ENCODE results near the gene SGF29.
"Not testable (repeated sequence)": the region's sequence is repeated elsewhere in the genome, so short reads cannot be mapped to it uniquely, and the experiment has no call there.

SGF29 gene

DNA sequence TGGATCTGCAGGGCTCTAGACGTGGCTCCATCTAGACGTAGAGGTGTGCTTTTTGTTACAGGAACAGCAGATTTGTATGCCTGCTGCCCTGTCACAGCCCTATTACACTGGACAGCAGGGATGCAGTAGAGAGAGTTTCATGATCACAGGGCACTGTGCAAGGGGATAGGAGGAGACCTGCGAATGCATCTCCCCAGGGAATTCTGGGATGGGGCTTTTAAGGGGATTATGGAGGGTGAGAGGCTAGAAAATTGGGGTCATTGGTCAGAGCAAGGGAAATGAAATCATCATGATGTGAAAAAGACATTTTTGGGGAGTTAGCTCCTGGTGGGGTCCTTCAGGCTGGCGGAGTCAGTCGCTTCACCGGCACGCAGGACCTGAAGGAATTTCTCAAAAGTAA lies 11.1 kb upstream of the SGF29 start:
- Histone ChIP-seq H3K4me3 (ENCODE audit: low read depth in 1 of 2, low read length in 2 of 2) (no peak overlapping the region), H3K27ac (ENCODE audit: low read length) (no peak overlapping the region), H2AFZ (ENCODE audit: low read depth, low read length) (no peak overlapping the region), H3K9ac (ENCODE audit: low read depth, low read length) (no peak overlapping the region), H3K4me1 (ENCODE audit: insufficient read depth, low read length) (no peaks in the 10 kb centered on the region), H3K4me2 (ENCODE audit: insufficient read depth, low read length) (no peak overlapping the region), H3K79me2 (ENCODE audit: insufficient read depth, low read length) (no peaks in the 10 kb centered on the region), H3K27me3 (ENCODE audit: insufficient read depth, low read length, poor library complexity) (no peaks in the 10 kb centered on the region), H3K36me3 (ENCODE audit: insufficient read depth, low read length) (no peaks in the 10 kb centered on the region), H3K9me3 (ENCODE audit: insufficient read depth, low read length, severe bottlenecking) (no peaks in the 10 kb centered on the region), H4K20me1 (ENCODE audit: insufficient read depth, low read length) (no peaks in the 10 kb centered on the region)
- no peak for TF ChIP-seq EZH2 (IDR thresholded peaks at IDR 0.05; ENCODE audit: borderline replicate concordance, low read depth, low read length, severe bottlenecking)
- TF ChIP-seq, protein P1, sequence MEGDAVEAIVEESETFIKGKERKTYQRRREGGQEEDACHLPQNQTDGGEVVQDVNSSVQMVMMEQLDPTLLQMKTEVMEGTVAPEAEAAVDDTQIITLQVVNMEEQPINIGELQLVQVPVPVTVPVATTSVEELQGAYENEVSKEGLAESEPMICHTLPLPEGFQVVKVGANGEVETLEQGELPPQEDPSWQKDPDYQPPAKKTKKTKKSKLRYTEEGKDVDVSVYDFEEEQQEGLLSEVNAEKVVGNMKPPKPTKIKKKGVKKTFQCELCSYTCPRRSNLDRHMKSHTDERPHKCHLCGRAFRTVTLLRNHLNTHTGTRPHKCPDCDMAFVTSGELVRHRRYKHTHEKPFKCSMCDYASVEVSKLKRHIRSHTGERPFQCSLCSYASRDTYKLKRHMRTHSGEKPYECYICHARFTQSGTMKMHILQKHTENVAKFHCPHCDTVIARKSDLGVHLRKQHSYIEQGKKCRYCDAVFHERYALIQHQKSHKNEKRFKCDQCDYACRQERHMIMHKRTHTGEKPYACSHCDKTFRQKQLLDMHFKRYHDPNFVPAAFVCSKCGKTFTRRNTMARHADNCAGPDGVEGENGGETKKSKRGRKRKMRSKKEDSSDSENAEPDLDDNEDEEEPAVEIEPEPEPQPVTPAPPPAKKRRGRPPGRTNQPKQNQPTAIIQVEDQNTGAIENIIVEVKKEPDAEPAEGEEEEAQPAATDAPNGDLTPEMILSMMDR (IDR thresholded peaks at IDR 0.05; ENCODE audit: borderline replicate concordance, extremely low read depth, low read length, poor library complexity, severe bottlenecking), result no peak
- DNase-seq (no peak), ATAC-seq (ENCODE audit: insufficient read depth, low read depth) (no peak)

GRCh38 chr16:28543072-28543471 lies 10.6 kb upstream of the SGF29 start:
- Histone ChIP-seq H3K27ac (ENCODE audit: low read length) (no peak overlapping the region), H3K4me3 (ENCODE audit: low read depth in 1 of 2, low read length in 2 of 2) (no peak overlapping the region), H3K9me3 (ENCODE audit: insufficient read depth, low read length, severe bottlenecking) (no peaks in the 10 kb centered on the region), H3K27me3 (ENCODE audit: insufficient read depth, low read length, poor library complexity) (no peaks in the 10 kb centered on the region), H3K36me3 (ENCODE audit: insufficient read depth, low read length) (no peaks in the 10 kb centered on the region), H3K79me2 (ENCODE audit: insufficient read depth, low read length) (no peaks in the 10 kb centered on the region), H3K4me2 (ENCODE audit: insufficient read depth, low read length) (no peak overlapping the region), H2AFZ (ENCODE audit: low read depth, low read length) (no peak overlapping the region), H3K4me1 (ENCODE audit: insufficient read depth, low read length) (no peaks in the 10 kb centered on the region), H3K9ac (ENCODE audit: low read depth, low read length) (no peak overlapping the region), H4K20me1 (ENCODE audit: insufficient read depth, low read length) (no peaks in the 10 kb centered on the region)
- DNase-seq (no peak), ATAC-seq (ENCODE audit: insufficient read depth, low read depth) (no peak)
- TF ChIP-seq, protein P1 (IDR thresholded peaks at IDR 0.05; ENCODE audit: borderline replicate concordance, extremely low read depth, low read length, poor library complexity, severe bottlenecking), result no peak
- TF ChIP-seq EZH2 (IDR thresholded peaks at IDR 0.05; ENCODE audit: borderline replicate concordance, low read depth, low read length, severe bottlenecking), result no peak

DNA sequence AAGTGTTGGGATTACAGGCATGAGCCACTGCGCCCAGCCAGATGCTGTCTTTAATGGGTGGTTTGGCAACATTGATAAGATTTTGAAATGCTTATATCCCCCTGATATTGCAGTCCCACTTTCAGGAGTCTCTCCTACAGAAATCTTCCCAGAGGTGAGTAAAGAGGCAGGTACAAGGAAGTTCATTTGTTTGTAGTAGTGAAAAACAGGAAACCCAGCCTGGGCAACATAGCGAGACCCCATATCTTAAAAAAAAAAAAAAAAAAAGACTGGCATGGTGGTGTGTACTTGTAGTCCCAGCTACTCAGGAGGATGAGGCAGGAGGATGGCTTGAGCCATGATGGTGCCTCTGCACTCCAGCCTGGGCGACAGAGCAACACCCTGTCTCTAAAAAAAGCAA lies 8.7 kb upstream of the SGF29 start:
- H4K20me1 ChIP-seq (ENCODE audit: insufficient read depth, low read length), result no peaks in the 10 kb centered on the region
- H3K36me3 ChIP-seq (ENCODE audit: insufficient read depth, low read length), result no peaks in the 10 kb centered on the region
- H3K4me3 ChIP-seq (ENCODE audit: low read depth in 1 of 2, low read length in 2 of 2), result no peak overlapping the region
- no peak overlapping the region for H3K4me2 ChIP-seq (ENCODE audit: insufficient read depth, low read length)
- TF ChIP-seq, protein P1 (IDR thresholded peaks at IDR 0.05; ENCODE audit: borderline replicate concordance, extremely low read depth, low read length, poor library complexity, severe bottlenecking), result no peak
- TF ChIP-seq EZH2 (IDR thresholded peaks at IDR 0.05; ENCODE audit: borderline replicate concordance, low read depth, low read length, severe bottlenecking), result no peak
- no peak for ATAC-seq (ENCODE audit: insufficient read depth, low read depth)
- no peaks in the 10 kb centered on the region for H3K4me1 ChIP-seq (ENCODE audit: insufficient read depth, low read length)
- no peaks in the 10 kb centered on the region for H3K27me3 ChIP-seq (ENCODE audit: insufficient read depth, low read length, poor library complexity)
- no peaks in the 10 kb centered on the region for H3K9me3 ChIP-seq (ENCODE audit: insufficient read depth, low read length, severe bottlenecking)
- no peaks in the 10 kb centered on the region for H3K79me2 ChIP-seq (ENCODE audit: insufficient read depth, low read length)
- no peak overlapping the region for H3K9ac ChIP-seq (ENCODE audit: low read depth, low read length)
- DNase-seq, result no peak
- no peak overlapping the region for H3K27ac ChIP-seq (ENCODE audit: low read length)
- H2AFZ ChIP-seq (ENCODE audit: low read depth, low read length), result no peak overlapping the region

GRCh38 chr16:28545964-28546363 lies 7.8 kb upstream of the SGF29 start:
- not testable (repeated sequence) for H3K27ac ChIP-seq (ENCODE audit: low read length); H4K20me1 ChIP-seq (ENCODE audit: insufficient read depth, low read length); H3K4me1 ChIP-seq (ENCODE audit: insufficient read depth, low read length); H3K9ac ChIP-seq (ENCODE audit: low read depth, low read length); H3K36me3 ChIP-seq (ENCODE audit: insufficient read depth, low read length); ATAC-seq (ENCODE audit: insufficient read depth, low read depth); H3K9me3 ChIP-seq (ENCODE audit: insufficient read depth, low read length, severe bottlenecking); H3K27me3 ChIP-seq (ENCODE audit: insufficient read depth, low read length, poor library complexity); H3K79me2 ChIP-seq (ENCODE audit: insufficient read depth, low read length); H2AFZ ChIP-seq (ENCODE audit: low read depth, low read length); H3K4me3 ChIP-seq (ENCODE audit: low read depth in 1 of 2, low read length in 2 of 2); DNase-seq; H3K4me2 ChIP-seq (ENCODE audit: insufficient read depth, low read length)

Data from DND-41 (cell line).